ENCODE results near the gene TMED6.

TMED6 gene

GRCh38 chr16:69351309-69352027, at the start of gene TMED6:
Gene TMED6 (minus strand): TSS chr16:69351786. CDS start chr16:69351753, 33 bp downstream.
- no peak for DNase-seq (ENCODE audit: low read depth in 2 of 2)

DNA sequence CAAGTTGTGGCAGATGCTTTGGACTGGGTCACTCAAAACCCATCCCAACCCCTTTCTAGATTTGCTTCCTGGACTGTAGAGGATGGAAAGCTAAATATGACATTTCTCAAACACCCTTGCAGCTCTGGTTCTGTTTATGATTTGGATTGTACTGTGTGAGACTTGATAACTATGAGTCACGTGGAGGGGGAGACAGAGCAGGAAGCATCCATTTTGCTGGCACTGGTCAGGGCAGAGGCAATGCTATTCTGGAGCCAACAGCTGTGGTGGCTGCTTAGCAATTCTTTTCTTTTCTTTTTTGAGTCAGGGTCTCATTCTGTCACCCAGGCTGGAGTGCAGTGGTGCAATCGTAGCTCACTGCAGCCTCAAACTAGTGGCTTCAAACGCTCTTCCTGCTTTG, 47.8 kb upstream of the TMED6 start:
- no peak for DNase-seq (ENCODE audit: low read depth in 2 of 2)

DNA sequence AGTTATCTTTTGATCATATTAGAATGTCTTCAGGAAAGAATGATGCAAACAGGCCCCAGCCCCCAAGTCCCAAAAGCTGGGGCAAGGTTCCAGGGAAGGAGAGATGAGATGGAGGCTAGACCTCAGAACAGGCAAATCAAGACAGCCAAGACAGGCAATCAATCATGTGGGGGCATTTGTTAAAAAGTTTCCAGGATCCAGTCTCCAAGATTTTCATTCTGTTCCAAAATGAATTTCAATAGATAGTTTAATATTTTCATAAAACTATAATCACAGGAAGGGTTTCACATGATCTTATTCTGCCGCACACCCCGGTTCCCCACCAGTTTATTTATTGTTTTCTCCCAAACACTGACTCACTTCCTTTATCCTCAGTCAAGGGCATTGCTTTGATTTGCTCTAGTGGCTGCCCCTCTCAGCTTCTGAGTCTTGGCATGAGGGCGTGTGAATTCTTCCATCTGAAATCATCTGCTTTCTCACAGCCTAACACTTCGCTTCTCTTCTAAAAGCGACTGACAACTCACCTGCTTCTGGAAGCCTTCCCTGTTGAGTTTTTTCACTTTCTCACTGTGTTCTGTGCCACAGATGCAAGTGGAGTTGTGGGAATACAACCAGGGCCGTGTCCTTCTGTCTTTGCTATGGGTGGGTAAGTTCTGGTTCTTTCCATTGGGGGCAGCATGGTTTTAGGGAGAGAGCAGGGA, 46.4 kb upstream of the TMED6 start:
- no peak for DNase-seq (ENCODE audit: low read depth in 2 of 2)

- peak; percentile 41 to 49 for DNase-seq (ENCODE audit: low read depth in 2 of 2)
These were observed 44.8 kb upstream of the TMED6 start for GRCh38 chr16:69396187-69397061.

- no peak for DNase-seq (ENCODE audit: low read depth in 2 of 2)
These were observed 44.2 kb upstream of the TMED6 start for GRCh38 chr16:69395859-69396186.

GRCh38 chr16:69393898-69394849, 42.6 kb upstream of the TMED6 start:
- DNase-seq (ENCODE audit: low read depth in 2 of 2): no peak

DNA sequence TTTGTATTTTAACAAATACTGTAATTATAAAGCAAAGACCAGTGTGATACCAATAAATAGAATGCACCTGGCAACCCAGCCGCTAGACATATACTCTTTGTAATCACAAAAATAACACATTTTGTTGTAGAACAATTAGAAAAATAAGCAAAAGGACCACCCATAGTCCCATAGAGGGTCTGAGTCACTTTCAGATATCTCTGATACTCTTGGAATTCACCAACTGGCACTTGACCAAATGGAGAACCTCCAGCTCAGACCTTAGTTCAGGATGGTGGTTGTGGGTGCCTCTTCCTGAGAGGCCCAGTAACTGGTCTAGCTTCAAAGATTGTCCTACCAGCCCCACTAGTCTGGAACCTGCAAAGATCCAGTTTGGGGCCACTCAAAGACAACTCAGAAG, 35.0 kb upstream of the TMED6 start:
- no peak for DNase-seq (ENCODE audit: low read depth in 2 of 2)

GRCh38 chr16:69384974-69385373, 33.4 kb upstream of the TMED6 start:
- no peak for DNase-seq (ENCODE audit: low read depth in 2 of 2)

DNA sequence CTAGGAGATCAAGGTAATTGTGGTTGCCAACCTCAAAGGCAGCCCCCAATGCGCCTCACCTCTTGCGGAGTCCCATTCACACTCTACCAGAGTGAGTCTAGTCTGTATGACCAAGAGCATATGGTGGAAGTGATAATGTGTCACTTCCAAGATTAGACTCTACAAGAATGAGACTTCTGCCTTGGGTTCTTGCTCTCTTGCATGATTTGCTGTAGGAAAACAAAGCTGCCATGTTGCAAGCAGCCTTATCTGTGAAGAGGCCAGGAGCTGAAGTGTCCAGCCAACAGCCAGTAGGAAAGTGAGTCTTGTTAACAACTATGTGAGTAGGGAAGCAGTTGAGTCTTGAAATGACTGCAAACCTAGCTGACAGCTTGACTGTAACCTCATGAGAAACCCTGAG, 30.8 kb upstream of the TMED6 start:
- no peak for DNase-seq (ENCODE audit: low read depth in 2 of 2)

- DNase-seq (ENCODE audit: low read depth in 2 of 2): no peak
These were observed 29.6 kb upstream of the TMED6 start for GRCh38 chr16:69381231-69381630.

GRCh38 chr16:69378760-69379159, 27.2 kb upstream of the TMED6 start:
- DNase-seq (ENCODE audit: low read depth in 2 of 2): no peak

DNA sequence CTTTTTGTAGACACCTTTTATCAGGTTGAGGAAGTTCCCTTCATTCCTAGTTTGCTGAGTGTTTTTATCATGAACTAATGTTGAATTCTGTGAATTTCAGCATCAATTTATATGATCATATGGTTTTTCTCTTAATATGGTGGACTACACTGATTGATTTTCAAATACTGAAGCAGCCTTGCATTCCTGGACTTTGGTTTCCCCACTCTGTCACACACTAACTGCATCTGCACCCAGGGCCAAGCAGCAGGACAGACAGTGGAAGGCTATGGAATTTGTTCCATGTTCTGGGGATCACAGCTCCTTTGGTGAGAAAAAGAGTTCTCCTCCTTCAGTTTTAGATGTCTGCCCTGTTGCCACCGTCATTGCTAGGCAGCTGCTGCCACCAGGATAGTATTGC, 26.4 kb upstream of the TMED6 start:
- DNase-seq (ENCODE audit: low read depth in 2 of 2): no peak

DNA sequence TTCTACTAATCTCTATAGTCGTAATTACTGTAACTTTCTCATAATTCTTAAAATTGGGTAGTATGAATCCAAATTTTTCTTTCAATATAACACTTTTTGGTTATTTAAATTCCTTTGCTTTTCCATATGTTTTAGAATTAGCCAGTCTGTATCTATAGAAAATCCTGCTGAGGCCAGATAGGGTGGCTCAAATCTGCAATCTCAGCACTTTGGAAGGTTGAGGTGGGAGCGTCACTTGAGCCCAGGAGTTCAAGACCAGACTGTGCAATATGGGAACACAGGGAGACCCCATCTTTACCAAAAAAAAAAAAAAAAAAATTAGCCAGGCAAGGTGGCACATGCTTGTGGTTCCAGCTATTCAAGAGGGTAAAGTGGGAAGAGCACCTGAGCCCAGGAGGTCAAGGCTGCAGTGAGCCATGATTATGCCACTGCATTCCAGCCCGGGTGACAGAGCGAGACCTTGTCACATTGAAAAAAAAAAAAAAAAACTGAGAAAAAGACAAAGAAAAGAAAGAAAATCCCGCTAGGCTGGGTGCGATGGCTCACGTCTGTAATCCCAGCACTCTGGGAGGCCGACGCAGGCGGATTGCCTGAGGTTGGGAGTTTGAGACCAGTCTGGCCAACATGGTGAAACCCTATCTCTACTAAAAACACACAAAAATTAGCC, 24.9 kb upstream of the TMED6 start:
- DNase-seq (ENCODE audit: low read depth in 2 of 2): no peak

DNA sequence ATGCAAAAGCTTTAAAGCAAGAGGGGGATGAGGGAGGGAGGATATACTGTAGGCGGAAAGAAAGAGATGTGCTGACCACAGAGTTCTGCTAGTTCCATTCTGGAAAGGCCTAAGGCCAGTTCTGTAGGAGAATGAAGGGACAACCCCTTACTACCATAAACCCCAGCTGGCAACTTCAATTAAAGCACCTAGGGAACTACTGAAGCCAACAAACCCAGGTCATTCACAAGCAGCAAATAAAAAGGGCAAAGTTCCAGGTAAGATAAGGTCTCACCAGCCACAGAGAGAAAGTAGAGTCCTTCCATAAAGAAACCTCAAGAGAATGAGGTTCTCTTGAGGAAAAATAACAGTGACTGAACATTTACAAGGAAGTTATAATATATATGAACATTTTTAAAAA, 21.4 kb upstream of the TMED6 start:
- DNase-seq (ENCODE audit: low read depth in 2 of 2): no peak

- DNase-seq (ENCODE audit: low read depth in 2 of 2): no peak
These were observed 20.0 kb upstream of the TMED6 start for GRCh38 chr16:69371564-69371963.

GRCh38 chr16:69368866-69369265, 17.3 kb upstream of the TMED6 start:
- no peak for DNase-seq (ENCODE audit: low read depth in 2 of 2)

GRCh38 chr16:69367980-69368379, 16.4 kb upstream of the TMED6 start:
- DNase-seq (ENCODE audit: low read depth in 2 of 2): no peak

- no peak for DNase-seq (ENCODE audit: low read depth in 2 of 2)
These were observed 14.8 kb upstream of the TMED6 start for GRCh38 chr16:69366431-69366830.

- DNase-seq (ENCODE audit: low read depth in 2 of 2): no peak
These were observed 14.3 kb upstream of the TMED6 start for GRCh38 chr16:69365901-69366300.

DNA sequence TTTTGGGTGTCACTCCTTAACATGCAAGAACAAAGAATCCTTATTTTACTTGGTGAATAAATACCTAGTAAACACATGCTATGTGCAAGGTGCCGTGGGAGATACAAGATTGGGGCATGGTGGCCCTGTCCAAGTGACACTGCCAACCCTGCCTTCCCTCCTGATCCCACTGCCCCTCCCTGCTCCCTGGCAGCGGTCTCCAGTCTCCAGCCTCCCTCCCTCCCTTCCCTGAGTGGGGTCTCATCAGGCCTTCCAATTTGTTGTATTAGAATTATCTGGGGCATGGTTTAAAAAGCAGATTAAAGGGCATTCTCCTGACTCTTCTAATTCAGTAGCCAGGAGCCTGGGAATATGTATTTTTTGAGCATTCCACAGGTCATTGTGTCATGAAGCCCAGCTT, 12.5 kb upstream of the TMED6 start:
- DNase-seq (ENCODE audit: low read depth in 2 of 2): no peak

- no peak for DNase-seq (ENCODE audit: low read depth in 2 of 2)
These were observed 11.7 kb upstream of the TMED6 start for GRCh38 chr16:69363281-69363717.

All from stimulated activated CD8-positive, alpha-beta memory T cell treated with anti-CD3 and anti-CD28 coated beads, Interleukin-2, amount 100 ng/mL, for 1 hour (primary cell).